GM19239 (cell line): ENCODE measurements around the gene MPPED1.

ENCODE experiments used
- DNase-seq: peaks from one replicate; pipeline ENCODE4 v3.0.0; 2011; ENCODE audit warnings: low spot score; ENCODE audit not compliant: insufficient read length
- FAIRE-seq: peaks from 2 replicates; lab custom pipeline; 2011; peaks lifted over from hg19 to GRCh38; lab: Jason Lieb, UNC

MPPED1 gene

GRCh38 chr22:43488031-43488866 is 76.4 kb downstream of the MPPED1 start:
- FAIRE-seq (no peak), DNase-seq (no peak)

DNA sequence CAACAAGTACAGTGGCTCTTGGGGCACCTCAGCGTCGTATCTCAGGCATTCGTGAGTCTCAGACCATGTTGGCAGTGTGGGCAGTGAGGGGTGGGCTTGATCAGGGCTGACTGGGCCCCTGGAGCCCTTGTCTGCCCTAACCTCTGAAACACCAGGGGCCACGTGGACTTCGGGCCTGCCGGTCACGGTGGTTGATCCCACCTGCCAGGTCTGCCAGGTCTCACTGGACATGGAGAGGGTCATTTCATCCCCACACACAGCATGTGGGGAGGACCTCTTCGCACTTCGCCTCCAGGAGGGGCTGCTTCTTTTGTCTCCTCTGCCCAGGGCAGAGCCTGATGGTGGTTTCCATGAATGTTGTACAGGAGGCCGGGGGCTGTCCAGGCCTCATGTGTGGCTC is 77.1 kb downstream of the MPPED1 start:
- FAIRE-seq (no peak), DNase-seq (no peak)

DNA sequence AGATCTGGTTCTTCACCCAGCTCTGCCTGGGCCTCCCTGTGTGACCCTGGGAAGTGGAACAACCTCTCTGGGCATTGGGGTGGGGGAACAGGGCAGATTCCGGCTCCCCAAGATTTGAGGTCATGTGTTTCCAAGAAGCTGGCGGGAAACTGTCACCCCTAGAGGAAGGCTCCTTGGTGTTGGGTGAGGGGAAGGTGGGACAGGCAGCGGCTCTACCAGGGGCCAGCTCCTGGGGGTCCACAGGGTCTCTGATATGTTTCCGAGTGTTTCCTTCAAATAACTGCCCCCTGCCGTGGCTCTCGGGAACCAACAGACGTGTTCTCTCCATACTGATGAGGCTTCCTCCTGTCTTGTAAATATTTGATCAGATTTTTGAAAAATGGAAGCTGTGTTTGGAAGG is 78.5 kb downstream of the MPPED1 start:
- no peak for FAIRE-seq
- no peak for DNase-seq

- DNase-seq, result no peak
- FAIRE-seq, result no peak
Measured at GRCh38 chr22:43491177-43491576, 79.4 kb downstream of the MPPED1 start.

- FAIRE-seq, result no peak
Measured at GRCh38 chr22:43491737-43492136, 79.9 kb downstream of the MPPED1 start.

DNA sequence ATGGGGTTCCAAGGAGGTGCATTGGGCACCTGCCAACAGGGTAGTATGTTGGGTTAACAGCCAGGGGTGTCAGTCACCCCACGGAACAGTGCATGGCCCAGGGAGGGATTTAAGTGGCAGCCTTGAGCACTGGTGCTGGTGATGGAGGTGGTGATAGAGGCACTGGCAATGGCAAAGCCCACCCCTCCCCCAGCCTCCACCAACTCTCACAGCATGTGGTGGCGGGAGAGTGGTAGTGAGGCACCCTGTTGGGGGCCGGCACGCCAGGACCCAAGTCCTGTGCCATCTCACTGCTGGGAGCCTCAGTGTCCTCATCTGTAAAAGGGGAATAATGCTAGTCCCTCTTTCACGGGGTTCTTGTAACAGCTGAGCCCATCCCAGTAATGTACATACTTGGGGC is 81.5 kb downstream of the MPPED1 start:
- DNase-seq (no peak), FAIRE-seq (no peak)

More at GRCh38 chr22:43491737-43492136, 79.9 kb downstream of the MPPED1 start:
- DNase-seq, result no peak

DNA sequence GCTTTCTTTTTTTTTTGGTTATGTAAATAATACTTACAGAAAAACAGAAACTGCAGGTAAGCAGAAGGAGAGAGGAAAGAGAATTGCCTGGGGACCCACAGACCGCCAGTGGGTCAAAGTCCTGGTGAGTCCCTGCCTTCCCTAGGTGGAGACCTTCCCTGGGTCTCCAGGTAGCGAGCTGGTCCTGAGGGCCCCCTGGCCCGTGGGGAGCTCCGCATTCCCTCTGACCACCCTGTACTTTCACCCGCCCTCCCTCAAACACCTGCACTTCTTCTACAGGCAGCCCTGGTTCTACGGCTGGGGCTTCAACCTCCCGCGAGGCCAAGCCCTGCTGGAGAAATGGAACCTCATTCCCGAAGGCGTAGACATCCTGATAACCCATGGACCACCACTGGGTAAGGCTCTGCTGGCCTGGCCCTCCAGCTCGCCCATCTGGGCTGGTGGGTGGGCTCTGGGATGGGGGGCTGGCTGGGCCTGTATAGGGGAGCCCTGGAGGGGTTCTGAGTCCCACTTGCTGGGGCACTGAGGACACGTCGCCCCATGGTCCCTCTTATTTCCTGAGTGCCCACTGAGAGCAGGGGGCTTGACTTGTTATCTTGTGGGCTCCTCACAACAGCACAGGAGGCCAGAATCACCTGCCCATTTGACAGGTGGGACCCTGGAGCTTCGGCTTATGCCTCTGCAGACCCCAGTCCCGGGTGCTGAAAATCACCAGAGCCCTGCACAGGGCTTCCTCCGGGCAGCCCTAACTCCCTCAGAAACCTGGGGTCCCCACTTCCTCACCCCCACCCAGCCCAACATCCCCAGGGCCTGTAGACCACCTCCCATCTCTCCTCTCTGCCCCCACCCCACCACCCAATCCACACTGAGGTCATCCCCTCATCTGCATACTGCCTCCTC is 86.4 kb downstream of the MPPED1 start:
- DNase-seq (no peak), FAIRE-seq (no peak)

DNA sequence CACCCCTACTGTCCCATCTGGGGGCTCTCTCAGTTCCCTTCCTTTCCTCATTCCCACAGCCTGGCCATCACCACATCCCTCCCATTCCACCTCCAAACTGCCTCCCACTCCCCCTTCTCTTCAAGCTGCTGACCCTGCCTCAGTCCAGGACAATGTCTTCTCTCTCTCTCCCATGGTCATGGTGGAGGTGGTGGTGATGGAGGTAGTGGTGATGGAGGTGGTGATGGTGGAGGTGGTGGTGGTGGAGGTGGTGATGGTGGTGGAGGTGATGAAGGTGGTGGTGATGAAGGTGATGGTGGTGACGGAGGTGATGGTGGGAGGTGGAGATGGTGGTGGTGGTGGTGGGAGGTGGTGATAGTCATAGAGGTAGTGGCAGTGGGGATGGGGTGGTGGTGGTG is 87.0 kb downstream of the MPPED1 start:
- FAIRE-seq (no peak), DNase-seq (no peak)

- FAIRE-seq, result no peak
- no peak for DNase-seq
Measured at GRCh38 chr22:43500792-43501785, 89.3 kb downstream of the MPPED1 start.

- no peak for DNase-seq
- FAIRE-seq, result no peak
Measured at GRCh38 chr22:43501878-43502277, 90.1 kb downstream of the MPPED1 start.

DNA sequence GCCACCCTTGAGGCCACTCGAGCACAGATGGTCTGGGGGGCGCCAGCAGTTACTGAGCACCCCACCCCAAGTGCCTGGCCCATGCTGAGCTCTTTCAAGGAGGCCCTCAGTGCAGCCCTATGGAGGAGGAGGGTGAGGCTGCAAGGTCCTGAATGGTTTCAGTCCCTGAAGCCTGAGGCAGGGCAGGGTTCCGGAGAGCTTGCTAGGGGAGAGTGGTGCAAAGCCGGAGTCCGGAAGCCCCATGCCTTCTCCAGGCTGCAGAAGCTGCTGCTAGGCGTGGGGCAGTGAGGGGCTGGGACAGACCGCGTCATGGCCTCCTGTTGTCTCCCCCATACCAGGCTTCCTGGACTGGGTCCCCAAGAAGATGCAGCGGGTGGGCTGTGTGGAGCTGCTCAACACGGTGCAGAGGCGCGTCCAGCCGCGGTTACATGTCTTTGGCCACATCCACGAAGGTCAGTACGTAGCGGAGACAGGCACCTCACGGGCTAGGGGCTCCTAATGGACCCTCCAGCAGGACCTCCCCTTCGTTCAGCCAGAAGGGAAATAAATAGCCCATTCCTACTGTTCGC is 90.6 kb downstream of the MPPED1 start:
- DNase-seq (no peak), FAIRE-seq (no peak)

- FAIRE-seq (no peak), DNase-seq (no peak)
Measured at GRCh38 chr22:43504068-43504467, 92.3 kb downstream of the MPPED1 start.

DNA sequence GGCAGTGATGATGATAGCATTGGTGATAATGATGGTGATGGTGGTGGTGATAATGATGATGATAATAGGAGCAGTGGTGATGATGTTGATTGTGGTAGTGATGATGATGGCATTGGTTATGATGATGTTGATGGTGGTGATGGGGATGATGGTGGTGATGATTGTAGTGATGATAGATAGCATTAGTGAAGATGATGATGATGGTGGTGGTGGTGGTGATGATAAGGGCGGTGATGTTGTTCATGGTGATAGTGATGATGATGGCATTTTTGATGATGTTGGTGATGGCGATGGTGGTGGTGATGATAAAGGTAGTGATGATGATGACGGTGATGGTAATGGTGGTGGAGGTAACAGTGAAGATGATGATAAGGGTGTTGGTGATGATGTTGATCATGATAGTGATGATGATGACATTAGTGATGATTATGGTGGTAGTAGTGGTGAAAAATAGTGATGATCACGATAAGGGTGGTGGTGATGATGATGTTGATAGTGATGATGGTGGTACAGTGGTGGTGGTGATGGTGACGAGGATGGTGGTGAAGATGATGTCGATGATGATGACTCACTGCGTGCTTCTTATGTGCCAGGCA is 93.0 kb downstream of the MPPED1 start:
- no peak for DNase-seq
- no peak for FAIRE-seq

GRCh38 chr22:43505423-43505822 is 93.6 kb downstream of the MPPED1 start:
- FAIRE-seq, result no peak
- DNase-seq, result no peak

DNA sequence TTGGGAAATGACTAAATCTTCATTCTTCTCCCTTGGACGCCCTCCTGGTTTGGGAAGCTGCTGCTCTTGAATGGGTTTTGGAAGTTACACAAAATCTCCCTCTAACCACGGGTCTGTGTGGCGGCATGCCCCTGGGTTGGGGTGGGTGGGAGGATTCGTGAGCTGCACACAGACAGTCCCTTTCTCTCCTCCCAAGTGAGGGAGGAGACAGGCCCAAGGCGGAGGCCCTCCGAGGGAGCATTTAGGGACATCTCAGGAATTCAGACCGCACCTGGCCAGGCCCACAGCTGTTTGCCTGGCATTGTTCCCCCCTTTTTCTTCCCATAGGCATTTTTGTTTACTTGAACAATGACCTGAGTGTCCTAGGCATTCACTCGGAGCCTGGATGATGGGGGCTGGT is 94.1 kb downstream of the MPPED1 start:
- no peak for FAIRE-seq
- no peak for DNase-seq

DNA sequence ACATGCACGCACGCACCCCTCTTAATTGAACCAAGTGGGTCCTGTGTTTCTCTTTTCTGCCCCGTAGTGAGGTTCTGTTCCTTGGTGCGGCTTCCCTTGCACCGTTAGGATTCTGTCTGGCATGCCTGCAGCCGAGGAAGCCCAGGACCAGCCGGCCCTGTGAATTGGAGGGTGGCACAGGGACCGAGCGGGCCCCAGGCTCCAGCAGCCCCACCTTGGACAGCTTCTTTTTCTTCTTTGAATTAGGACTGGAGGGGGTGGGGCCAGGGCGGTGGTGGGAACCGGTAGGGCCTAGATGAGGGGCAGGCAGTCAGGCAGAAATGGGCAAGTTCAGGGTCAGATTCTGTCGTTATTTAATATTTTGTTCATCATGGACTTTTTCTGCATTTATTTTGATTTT is 94.7 kb downstream of the MPPED1 start:
- no peak for DNase-seq
- no peak for FAIRE-seq

- FAIRE-seq (no peak), DNase-seq (no peak)
Measured at GRCh38 chr22:43507235-43507634, 95.4 kb downstream of the MPPED1 start.

- DNase-seq (no peak), FAIRE-seq (no peak)
Measured at GRCh38 chr22:43508489-43508888, 96.7 kb downstream of the MPPED1 start.

DNA sequence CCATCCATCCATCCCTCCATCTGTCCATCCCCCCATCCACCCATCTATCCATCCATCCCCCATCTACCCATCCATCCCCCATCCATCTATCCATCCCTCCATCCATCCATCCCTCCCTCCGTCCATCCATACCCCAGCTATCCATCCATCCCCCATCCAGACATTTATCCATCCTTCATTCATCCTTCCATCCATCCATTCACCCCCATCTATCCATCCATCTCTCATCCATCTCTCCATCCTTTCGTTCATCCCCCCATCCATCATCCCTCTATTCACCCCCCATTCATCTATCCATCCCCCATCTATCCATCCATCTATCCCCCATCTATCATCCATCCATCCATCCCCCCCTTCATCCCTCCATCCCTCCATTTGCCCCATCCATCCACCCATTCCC is 97.5 kb downstream of the MPPED1 start:
- FAIRE-seq (no peak), DNase-seq (no peak)
